Mesenchymal stem cell (in vitro differentiated cells and primary cell): ENCODE measurements around the gene SRGAP3.

Experiments used
- DNase-seq: peaks from one replicate; pipeline ENCODE4 v3.0.0-alpha.2; 2013
- H2AFZ ChIP-seq: one replicate; pipeline ENCODE4 v1.6.1; 2013; ENCODE audit warnings: low read depth, mild to moderate bottlenecking, control low read depth, inconsistent platforms, low read length, moderate library complexity
- H2AK5ac ChIP-seq: 2 replicates; pipeline ENCODE4 v1.6.1; 2013; ENCODE audit warnings: low read length, moderate library complexity, mild to moderate bottlenecking, inconsistent platforms; ENCODE audit not compliant: severe bottlenecking
- H2BK120ac ChIP-seq: one replicate; pipeline ENCODE4 v1.6.1; 2013; ENCODE audit warnings: low read depth, mild to moderate bottlenecking, inconsistent platforms, low read length, moderate library complexity
- H2BK12ac ChIP-seq, 2 experiments: one replicate each; pipeline ENCODE4 v1.6.1; 2013; ENCODE audit warnings: inconsistent platforms in 2 of 2, low read length in 2 of 2, mild to moderate bottlenecking in 2 of 2, moderate library complexity in 2 of 2, control low read depth in 1 of 2
- H2BK15ac ChIP-seq: one replicate; pipeline ENCODE4 v1.6.1; 2013; ENCODE audit warnings: mild to moderate bottlenecking, low read depth, inconsistent platforms; ENCODE audit not compliant: poor library complexity, severe bottlenecking
- H2BK5ac ChIP-seq: 2 replicates; pipeline ENCODE4 v1.6.1; 2013; ENCODE audit warnings: low read depth, mild to moderate bottlenecking, low read length, control low read depth, inconsistent platforms; ENCODE audit not compliant: poor library complexity, severe bottlenecking
- H3K14ac ChIP-seq, 2 experiments: one replicate each; pipeline ENCODE4 v1.6.1; 2013; ENCODE audit warnings: inconsistent platforms in 2 of 2, low read length in 2 of 2, control low read depth in 1 of 2, mild to moderate bottlenecking in 1 of 2, moderate library complexity in 1 of 2
- H3K18ac ChIP-seq, 2 experiments: one replicate each; pipeline ENCODE4 v1.6.1; 2013; ENCODE audit warnings: inconsistent platforms in 2 of 2, low read length in 2 of 2, control low read depth in 1 of 2, low read depth in 1 of 2, mild to moderate bottlenecking in 1 of 2
- H3K23ac ChIP-seq, 2 experiments: one replicate each; pipeline ENCODE4 v1.6.1; 2013; ENCODE audit warnings: inconsistent platforms in 2 of 2, low read length in 2 of 2, mild to moderate bottlenecking in 2 of 2, moderate library complexity in 2 of 2, control low read depth in 1 of 2
- H3K27ac ChIP-seq: 2 replicates; pipeline ENCODE4 v1.5.1; 2013; ENCODE audit warnings: mild to moderate bottlenecking, moderate library complexity, low read length, control low read depth, inconsistent platforms; ENCODE audit not compliant: poor library complexity, severe bottlenecking
- H3K27me3 ChIP-seq, 2 experiments: 2 replicates each; pipeline versions ENCODE4 v1.6.1 to v1.7.0; 2013; ENCODE audit warnings: low read length in 2 of 2, mild to moderate bottlenecking in 2 of 2, moderate library complexity in 2 of 2, control low read depth in 1 of 2, inconsistent platforms in 1 of 2; ENCODE audit not compliant: control insufficient read depth in 1 of 2, insufficient read depth in 1 of 2
- H3K36me3 ChIP-seq, 2 experiments: 2 replicates each; pipeline versions ENCODE4 v1.6.1 to v1.7.0; 2013; ENCODE audit warnings: low read length in 2 of 2, control low read depth in 1 of 2, inconsistent platforms in 1 of 2, low read depth in 1 of 2, mild to moderate bottlenecking in 1 of 2; ENCODE audit not compliant: insufficient read depth in 2 of 2, control insufficient read depth in 1 of 2
- H3K4ac ChIP-seq, 2 experiments: one replicate each; pipeline ENCODE4 v1.6.1; 2013; ENCODE audit warnings: inconsistent platforms in 2 of 2, low read length in 2 of 2, mild to moderate bottlenecking in 2 of 2, moderate library complexity in 2 of 2, control low read depth in 1 of 2, low read depth in 1 of 2
- H3K4me1 ChIP-seq: 2 replicates; pipeline ENCODE4 v1.6.1; 2013; ENCODE audit warnings: low read depth, low read length, control low read depth; ENCODE audit not compliant: control insufficient read depth, insufficient read depth
- H3K4me2 ChIP-seq: 2 replicates; pipeline ENCODE4 v1.6.1; 2013; ENCODE audit warnings: low read length, mild to moderate bottlenecking, inconsistent platforms; ENCODE audit not compliant: poor library complexity, severe bottlenecking
- H3K4me3 ChIP-seq, 2 experiments: 2 replicates each; pipeline versions ENCODE4 v1.5.1 to v1.7.0; 2013; ENCODE audit warnings: low read length in 2 of 2, mild to moderate bottlenecking in 2 of 2, control low read depth in 1 of 2, low read depth in 1 of 2; ENCODE audit not compliant: insufficient read depth in 1 of 2
- H3K79me1 ChIP-seq: replicated peaks from 2 replicates; pipeline ENCODE4 v1.6.1; 2013; ENCODE audit warnings: mild to moderate bottlenecking, control low read depth, low read length, inconsistent platforms; ENCODE audit not compliant: poor library complexity, severe bottlenecking
- H3K9ac ChIP-seq: 2 replicates; pipeline ENCODE4 v1.7.0; 2013; ENCODE audit warnings: mild to moderate bottlenecking, low read length, moderate library complexity
- H3K9me3 ChIP-seq: 2 replicates; pipeline ENCODE4 v1.7.0; 2013; ENCODE audit warnings: mild to moderate bottlenecking, low read length; ENCODE audit not compliant: control insufficient read depth
- H4K8ac ChIP-seq: one replicate; pipeline ENCODE4 v1.6.1; 2013; ENCODE audit warnings: inconsistent platforms, mild to moderate bottlenecking, low read length, moderate library complexity
- H4K91ac ChIP-seq: one replicate; pipeline ENCODE4 v1.6.1; 2013; ENCODE audit warnings: mild to moderate bottlenecking, low read length, inconsistent platforms
- WGBS: methylation state at CpG from one replicate; pipeline ENCODE4 v1.1.7; 2013; ENCODE audit warnings: mixed read lengths; 5-methylcytosine and 5-hydroxymethylcytosine counted together

SRGAP3 gene

DNA sequence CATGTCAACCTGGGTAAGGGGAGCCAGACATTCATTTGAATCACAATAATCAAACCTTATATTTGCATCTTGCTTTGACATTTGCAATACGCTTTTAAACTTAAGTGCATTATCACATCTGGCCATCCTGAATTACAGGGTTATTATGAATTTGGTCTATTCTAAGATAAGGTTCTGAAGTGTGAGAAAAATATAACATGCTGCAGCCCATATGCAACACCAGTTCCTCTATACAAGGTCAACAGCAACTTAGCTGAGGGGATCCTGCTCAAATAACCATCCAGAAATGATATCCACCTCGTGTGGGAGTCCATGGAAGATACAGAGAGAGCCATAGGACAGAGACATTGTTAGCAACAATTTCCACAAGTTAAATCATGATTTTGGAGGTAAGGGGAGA is 213.5 kb downstream of the SRGAP3 start:
- H2BK12ac ChIP-seq: no peak overlapping the region
- H3K9ac ChIP-seq: peak overlapping the region; percentile 42
- no peak for DNase-seq
- no peak overlapping the region for H3K4me3 ChIP-seq
- no peak overlapping the region for H3K4me2 ChIP-seq
- no peak overlapping the region for H3K23ac ChIP-seq
- no peak overlapping the region for H4K8ac ChIP-seq
- peaks cover 0 to 4% of the 10 kb centered on the region in 2 experiments for H3K36me3 ChIP-seq
- H3K27me3 ChIP-seq: peaks cover 0 to 72% of the 10 kb centered on the region in 2 experiments
- no peak overlapping the region for H4K91ac ChIP-seq
- H3K4me1 ChIP-seq: no peaks in the 10 kb centered on the region
- no peak overlapping the region for H3K14ac ChIP-seq
- no peak overlapping the region for H2AFZ ChIP-seq
- H3K4ac ChIP-seq: no peak overlapping the region
- no peaks in the 10 kb centered on the region for H3K9me3 ChIP-seq
- no peak overlapping the region for H2AK5ac ChIP-seq
- no peak overlapping the region for H2BK5ac ChIP-seq
- no peaks in the 10 kb centered on the region for H3K79me1 ChIP-seq
- H3K18ac ChIP-seq: no peak overlapping the region
- no peak overlapping the region for H2BK15ac ChIP-seq
- H3K27ac ChIP-seq: no peak overlapping the region
- no peak overlapping the region for H2BK120ac ChIP-seq
- 29% methylated on average over 1 of the region's 2 CpGs for WGBS

DNA sequence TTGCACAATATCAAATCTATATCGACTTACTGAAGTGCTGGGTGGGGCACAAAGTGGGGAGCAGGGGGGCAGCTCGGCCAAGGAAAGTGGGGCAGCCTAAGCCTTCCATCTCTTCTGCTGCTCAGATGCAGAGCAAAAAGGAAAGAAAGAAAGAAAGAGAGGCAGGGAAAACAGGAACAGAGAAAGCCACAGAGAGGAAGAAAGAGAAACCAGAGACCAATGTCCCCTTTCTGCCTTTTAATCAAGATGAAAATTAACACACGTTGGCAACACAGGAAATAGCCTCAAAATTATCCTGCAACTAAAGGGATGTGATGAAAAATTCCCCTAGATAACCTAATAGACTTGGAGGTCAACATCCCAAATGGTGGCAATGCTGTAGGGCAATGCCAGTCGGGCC is 214.0 kb downstream of the SRGAP3 start:
- Histone ChIP-seq H3K14ac (no peak overlapping the region), H3K9ac (no peak overlapping the region), H3K23ac (no peak overlapping the region), H4K91ac (no peak overlapping the region), H3K4me2 (no peak overlapping the region), H3K79me1 (no peaks in the 10 kb centered on the region), H2BK15ac (no peak overlapping the region), H2BK120ac (no peak overlapping the region), H3K27me3 (peaks cover 0 to 70% of the 10 kb centered on the region in 2 experiments), H3K9me3 (no peaks in the 10 kb centered on the region), H3K18ac (no peak overlapping the region), H2AK5ac (no peak overlapping the region), H3K4ac (no peak overlapping the region), H4K8ac (no peak overlapping the region), H2BK5ac (no peak overlapping the region), H2BK12ac (no peak overlapping the region), H2AFZ (no peak overlapping the region), H3K4me1 (no peaks in the 10 kb centered on the region), H3K4me3 (no peak overlapping the region), H3K36me3 (peaks cover 0 to 4% of the 10 kb centered on the region in 2 experiments), H3K27ac (no peak overlapping the region)
- WGBS: 63% methylated on average over 4 of the region's 4 CpGs
- DNase-seq: no peak

DNA sequence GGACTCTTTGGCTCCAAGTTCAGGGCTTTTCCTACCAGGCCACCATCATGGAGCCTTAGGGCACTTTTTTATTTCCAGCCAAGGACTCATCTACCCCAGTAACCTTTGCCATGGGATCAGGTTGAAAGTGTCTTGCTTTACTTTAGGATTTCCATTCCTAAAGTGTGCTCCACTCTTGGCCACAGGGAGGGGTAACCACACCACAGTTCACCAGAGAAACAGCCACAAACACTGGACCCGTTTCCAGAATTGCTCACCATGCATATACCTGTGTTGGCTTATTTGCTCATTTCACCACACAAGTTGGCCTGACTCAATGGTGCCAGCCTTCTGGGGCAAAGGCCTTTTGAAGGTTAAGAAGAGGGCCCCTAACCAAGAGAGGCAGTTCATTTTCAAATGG is 215.6 kb downstream of the SRGAP3 start:
- 75% methylated on average over 1 of the region's 1 CpG for WGBS
- Histone ChIP-seq H2BK15ac (no peak overlapping the region), H2BK120ac (no peak overlapping the region), H3K4me3 (no peak overlapping the region), H3K79me1 (no peaks in the 10 kb centered on the region), H3K27ac (no peak overlapping the region), H3K36me3 (peaks cover 0 to 4% of the 10 kb centered on the region in 2 experiments), H3K9me3 (no peaks in the 10 kb centered on the region), H3K27me3 (peaks cover 0 to 61% of the 10 kb centered on the region in 2 experiments), H2AFZ (no peak overlapping the region), H3K9ac (no peak overlapping the region), H4K8ac (no peak overlapping the region), H4K91ac (no peak overlapping the region), H3K4me1 (no peaks in the 10 kb centered on the region), H2BK12ac (no peak overlapping the region), H3K14ac (no peak overlapping the region), H3K18ac (no peak overlapping the region), H2AK5ac (no peak overlapping the region), H3K4ac (no peak overlapping the region), H3K4me2 (peak overlapping the region; percentile 7), H2BK5ac (no peak overlapping the region), H3K23ac (no peak overlapping the region)
- DNase-seq: no peak

DNA sequence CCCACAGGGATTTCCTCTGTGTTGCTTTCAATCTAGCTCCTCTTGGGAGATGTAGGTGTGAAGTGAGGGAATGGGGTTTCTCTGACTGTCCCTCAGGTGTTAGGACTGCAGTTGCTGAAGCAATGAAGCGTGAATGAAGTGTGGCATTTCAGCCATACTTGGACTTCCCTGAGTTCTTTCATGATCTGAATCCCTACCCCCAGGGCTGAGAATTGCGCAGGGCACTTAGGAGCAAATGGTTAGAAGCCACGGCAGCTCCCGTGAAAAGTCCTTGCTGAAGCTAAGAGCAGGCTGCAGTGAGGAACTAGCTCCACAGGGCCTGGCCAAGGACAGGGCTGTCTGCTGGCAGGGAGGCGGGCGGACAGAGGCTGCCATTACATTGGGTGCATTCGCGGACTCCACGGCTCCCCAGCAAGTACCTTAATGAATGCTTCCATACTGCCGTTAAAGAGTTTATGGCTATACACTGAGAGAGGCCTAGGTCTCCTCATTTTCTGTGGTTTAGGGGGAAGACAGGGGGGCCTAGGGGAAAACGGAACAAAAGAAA is 217.1 kb downstream of the SRGAP3 start:
- Histone ChIP-seq H2BK15ac (no peak overlapping the region), H3K4me1 (no peaks in the 10 kb centered on the region), H3K27ac (no peak overlapping the region), H3K23ac (peak overlapping the region in 1 of 2 experiments; percentile 37), H3K9ac (no peak overlapping the region), H3K36me3 (no peaks in the 10 kb centered on the region), H3K4me2 (no peak overlapping the region), H2BK120ac (no peak overlapping the region), H2BK5ac (no peak overlapping the region), H2AK5ac (no peak overlapping the region), H3K79me1 (no peaks in the 10 kb centered on the region), H3K9me3 (no peaks in the 10 kb centered on the region), H4K91ac (no peak overlapping the region), H3K18ac (no peak overlapping the region), H3K4ac (no peak overlapping the region), H3K14ac (no peak overlapping the region), H4K8ac (no peak overlapping the region), H3K4me3 (no peak overlapping the region), H2AFZ (no peak overlapping the region), H3K27me3 (peaks cover 0 to 61% of the 10 kb centered on the region in 2 experiments), H2BK12ac (no peak overlapping the region)
- no peak for DNase-seq
- WGBS: 88% methylated on average over 10 of the region's 11 CpGs
